ENCODE results near the gene EXOSC9. TPM values are rescaled to one million over a fixed set of nuclear protein-coding genes. Genes with fewer than 3 reads are reported as not detected.

Gene EXOSC9
- polyA plus RNA-seq, 1 donor from 2014 or later = 67.4 TPM

DNA sequence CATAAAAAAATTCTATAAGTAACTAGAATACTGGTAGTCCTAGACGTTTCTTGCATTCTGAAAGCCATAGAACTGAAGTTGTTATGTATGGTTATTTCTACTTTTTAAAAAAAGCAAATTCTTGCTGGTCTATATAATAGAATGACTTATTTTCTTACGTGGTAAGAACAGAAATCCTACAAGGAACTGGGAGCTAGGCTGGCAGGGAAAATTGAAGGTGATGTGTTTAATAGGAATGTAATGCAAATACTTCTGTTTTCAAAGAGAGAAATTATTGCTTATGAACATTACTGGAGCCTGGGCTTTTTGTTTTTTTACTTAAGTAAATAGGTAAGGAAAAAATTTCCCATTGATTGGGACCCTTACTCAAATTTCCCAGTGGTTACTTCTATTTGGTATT lies 13.6 kb downstream of the EXOSC9 start:
- H3K27me3 ChIP-seq (ENCODE audit: insufficient read depth, low read depth, low read length) = no peaks in the 10 kb centered on the region
- no peak overlapping the region for H2AFZ ChIP-seq (ENCODE audit: low read depth, low read length)
- no peak overlapping the region for H3K27ac ChIP-seq (ENCODE audit: low read length)
- TF ChIP-seq, protein P1, sequence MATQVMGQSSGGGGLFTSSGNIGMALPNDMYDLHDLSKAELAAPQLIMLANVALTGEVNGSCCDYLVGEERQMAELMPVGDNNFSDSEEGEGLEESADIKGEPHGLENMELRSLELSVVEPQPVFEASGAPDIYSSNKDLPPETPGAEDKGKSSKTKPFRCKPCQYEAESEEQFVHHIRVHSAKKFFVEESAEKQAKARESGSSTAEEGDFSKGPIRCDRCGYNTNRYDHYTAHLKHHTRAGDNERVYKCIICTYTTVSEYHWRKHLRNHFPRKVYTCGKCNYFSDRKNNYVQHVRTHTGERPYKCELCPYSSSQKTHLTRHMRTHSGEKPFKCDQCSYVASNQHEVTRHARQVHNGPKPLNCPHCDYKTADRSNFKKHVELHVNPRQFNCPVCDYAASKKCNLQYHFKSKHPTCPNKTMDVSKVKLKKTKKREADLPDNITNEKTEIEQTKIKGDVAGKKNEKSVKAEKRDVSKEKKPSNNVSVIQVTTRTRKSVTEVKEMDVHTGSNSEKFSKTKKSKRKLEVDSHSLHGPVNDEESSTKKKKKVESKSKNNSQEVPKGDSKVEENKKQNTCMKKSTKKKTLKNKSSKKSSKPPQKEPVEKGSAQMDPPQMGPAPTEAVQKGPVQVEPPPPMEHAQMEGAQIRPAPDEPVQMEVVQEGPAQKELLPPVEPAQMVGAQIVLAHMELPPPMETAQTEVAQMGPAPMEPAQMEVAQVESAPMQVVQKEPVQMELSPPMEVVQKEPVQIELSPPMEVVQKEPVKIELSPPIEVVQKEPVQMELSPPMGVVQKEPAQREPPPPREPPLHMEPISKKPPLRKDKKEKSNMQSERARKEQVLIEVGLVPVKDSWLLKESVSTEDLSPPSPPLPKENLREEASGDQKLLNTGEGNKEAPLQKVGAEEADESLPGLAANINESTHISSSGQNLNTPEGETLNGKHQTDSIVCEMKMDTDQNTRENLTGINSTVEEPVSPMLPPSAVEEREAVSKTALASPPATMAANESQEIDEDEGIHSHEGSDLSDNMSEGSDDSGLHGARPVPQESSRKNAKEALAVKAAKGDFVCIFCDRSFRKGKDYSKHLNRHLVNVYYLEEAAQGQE (IDR thresholded peaks at IDR 0.05; ENCODE audit: borderline replicate concordance) = no peak
- no peak for TF ChIP-seq MXI1 (conservative IDR thresholded peaks at IDR 0.05; ENCODE audit: poor library complexity, severe bottlenecking)
- TF ChIP-seq SMC3 (conservative IDR thresholded peaks at IDR 0.05; ENCODE audit: poor library complexity) = no peak
- TF ChIP-seq EZH2 (IDR thresholded peaks at IDR 0.05; ENCODE audit: borderline replicate concordance, insufficient read depth, low read length, poor library complexity, severe bottlenecking) = no peak
- TF ChIP-seq, protein P2, sequence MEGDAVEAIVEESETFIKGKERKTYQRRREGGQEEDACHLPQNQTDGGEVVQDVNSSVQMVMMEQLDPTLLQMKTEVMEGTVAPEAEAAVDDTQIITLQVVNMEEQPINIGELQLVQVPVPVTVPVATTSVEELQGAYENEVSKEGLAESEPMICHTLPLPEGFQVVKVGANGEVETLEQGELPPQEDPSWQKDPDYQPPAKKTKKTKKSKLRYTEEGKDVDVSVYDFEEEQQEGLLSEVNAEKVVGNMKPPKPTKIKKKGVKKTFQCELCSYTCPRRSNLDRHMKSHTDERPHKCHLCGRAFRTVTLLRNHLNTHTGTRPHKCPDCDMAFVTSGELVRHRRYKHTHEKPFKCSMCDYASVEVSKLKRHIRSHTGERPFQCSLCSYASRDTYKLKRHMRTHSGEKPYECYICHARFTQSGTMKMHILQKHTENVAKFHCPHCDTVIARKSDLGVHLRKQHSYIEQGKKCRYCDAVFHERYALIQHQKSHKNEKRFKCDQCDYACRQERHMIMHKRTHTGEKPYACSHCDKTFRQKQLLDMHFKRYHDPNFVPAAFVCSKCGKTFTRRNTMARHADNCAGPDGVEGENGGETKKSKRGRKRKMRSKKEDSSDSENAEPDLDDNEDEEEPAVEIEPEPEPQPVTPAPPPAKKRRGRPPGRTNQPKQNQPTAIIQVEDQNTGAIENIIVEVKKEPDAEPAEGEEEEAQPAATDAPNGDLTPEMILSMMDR (IDR thresholded peaks at IDR 0.05; ENCODE audit: poor library complexity, severe bottlenecking) = no peak
- no peak for TF ChIP-seq TAF1 (IDR thresholded peaks at IDR 0.05; ENCODE audit: low read depth)
- TF ChIP-seq POLR2AphosphoS5 (IDR thresholded peaks at IDR 0.05) = no peak
- TF ChIP-seq RAD21 (conservative IDR thresholded peaks at IDR 0.05) = no peak
- TF ChIP-seq EP300 (conservative IDR thresholded peaks at IDR 0.05; ENCODE audit: poor library complexity, severe bottlenecking) = no peak
- H3K9me2 ChIP-seq (ENCODE audit: insufficient read depth, low read length) = no peaks in the 10 kb centered on the region
- H3K4me2 ChIP-seq (ENCODE audit: low read length) = no peak overlapping the region
- H3K9ac ChIP-seq (ENCODE audit: low read length) = no peak overlapping the region
- no peaks in the 10 kb centered on the region for H3K9me3 ChIP-seq (ENCODE audit: low read length)
- no peaks in the 10 kb centered on the region for H4K20me1 ChIP-seq (ENCODE audit: insufficient read depth)
- H3K36me3 ChIP-seq (ENCODE audit: insufficient read depth, low read length) = no peaks in the 10 kb centered on the region
- no peaks in the 10 kb centered on the region for H3K79me2 ChIP-seq (replicated peaks; ENCODE audit: insufficient read depth, low read length)
- no peaks in the 10 kb centered on the region for H3F3A ChIP-seq (ENCODE audit: insufficient read depth, low read length, poor library complexity, severe bottlenecking)
- H3K4me3 ChIP-seq (ENCODE audit: low read length) = no peak overlapping the region

DNA sequence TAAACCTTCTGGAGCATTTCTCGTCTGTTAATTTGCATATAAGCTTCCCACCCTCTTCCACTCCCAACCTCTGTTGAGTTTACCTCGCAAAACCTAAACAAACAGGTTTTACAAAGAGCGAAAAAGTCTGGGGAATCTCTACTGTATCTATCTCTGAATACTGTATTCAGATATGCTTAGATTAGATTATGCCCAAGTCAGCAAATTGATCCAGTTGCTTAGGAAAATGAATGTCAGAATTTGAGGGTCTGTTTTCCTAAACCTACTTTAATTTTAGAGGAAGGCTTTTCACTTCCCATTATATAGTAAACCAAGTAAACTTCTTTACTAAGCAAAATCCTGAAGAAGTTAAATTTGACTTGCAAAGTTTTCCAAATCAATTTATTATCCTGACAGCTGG lies 15.9 kb downstream of the EXOSC9 start:
- H4K20me1 ChIP-seq (ENCODE audit: insufficient read depth) = no peaks in the 10 kb centered on the region
- H3K36me3 ChIP-seq (ENCODE audit: insufficient read depth, low read length) = no peaks in the 10 kb centered on the region
- H3K9ac ChIP-seq (ENCODE audit: low read length) = no peak overlapping the region
- H3K9me2 ChIP-seq (ENCODE audit: insufficient read depth, low read length) = no peaks in the 10 kb centered on the region
- H3K27ac ChIP-seq (ENCODE audit: low read length) = no peak overlapping the region
- H3K9me3 ChIP-seq (ENCODE audit: low read length) = no peaks in the 10 kb centered on the region
- no peak for TF ChIP-seq SMC3 (conservative IDR thresholded peaks at IDR 0.05; ENCODE audit: poor library complexity)
- TF ChIP-seq POLR2AphosphoS5 (IDR thresholded peaks at IDR 0.05) = no peak
- no peak for TF ChIP-seq MXI1 (conservative IDR thresholded peaks at IDR 0.05; ENCODE audit: poor library complexity, severe bottlenecking)
- no peak for TF ChIP-seq EP300 (conservative IDR thresholded peaks at IDR 0.05; ENCODE audit: poor library complexity, severe bottlenecking)
- TF ChIP-seq, protein P2 (IDR thresholded peaks at IDR 0.05; ENCODE audit: poor library complexity, severe bottlenecking) = no peak
- no peak for TF ChIP-seq EZH2 (IDR thresholded peaks at IDR 0.05; ENCODE audit: borderline replicate concordance, insufficient read depth, low read length, poor library complexity, severe bottlenecking)
- TF ChIP-seq, protein P1 (IDR thresholded peaks at IDR 0.05; ENCODE audit: borderline replicate concordance) = no peak
- TF ChIP-seq TAF1 (IDR thresholded peaks at IDR 0.05; ENCODE audit: low read depth) = no peak
- TF ChIP-seq RAD21 (conservative IDR thresholded peaks at IDR 0.05) = no peak
- no peaks in the 10 kb centered on the region for H3F3A ChIP-seq (ENCODE audit: insufficient read depth, low read length, poor library complexity, severe bottlenecking)
- H3K4me2 ChIP-seq (ENCODE audit: low read length) = no peak overlapping the region
- H3K4me3 ChIP-seq (ENCODE audit: low read length) = no peak overlapping the region
- H2AFZ ChIP-seq (ENCODE audit: low read depth, low read length) = no peak overlapping the region
- H3K79me2 ChIP-seq (replicated peaks; ENCODE audit: insufficient read depth, low read length) = peaks cover 14% of the 10 kb centered on the region
- no peaks in the 10 kb centered on the region for H3K27me3 ChIP-seq (ENCODE audit: insufficient read depth, low read depth, low read length)

Measured in neural cell (in vitro differentiated cells).